Muscle layer of duodenum (tissue), 2 donors: ENCODE results near the gene OR3A1.
"Not testable (repeated sequence)": the region's sequence is repeated elsewhere in the genome, so short reads cannot be mapped to it uniquely, and the experiment has no call there.

Experiments used
- H3K27ac ChIP-seq: one replicate; pipeline ENCODE4 v1.7.0; 2013; ENCODE audit warnings: mild to moderate bottlenecking, low read length
- H3K27me3 ChIP-seq: one replicate; pipeline ENCODE4 v1.7.0; 2013; ENCODE audit warnings: low read depth, mild to moderate bottlenecking, control low read depth, low read length
- H3K36me3 ChIP-seq, 2 donors: one replicate each; pipeline ENCODE4 v1.7.0; 2013; ENCODE audit warnings: low read length in 2 of 2, control low read depth in 1 of 2, mild to moderate bottlenecking in 1 of 2; ENCODE audit not compliant: insufficient read depth in 2 of 2, control insufficient read depth in 1 of 2
- H3K4me1 ChIP-seq, 2 donors: one replicate each; pipeline ENCODE4 v1.7.0; 2013; ENCODE audit warnings: low read length in 2 of 2, mild to moderate bottlenecking in 2 of 2, control low read depth in 1 of 2, moderate library complexity in 1 of 2; ENCODE audit not compliant: insufficient read depth in 2 of 2, control insufficient read depth in 1 of 2
- H3K4me3 ChIP-seq, 2 donors: one replicate each; pipeline ENCODE4 v1.7.0; 2013; ENCODE audit warnings: low read length in 2 of 2, low read depth in 1 of 2, mild to moderate bottlenecking in 1 of 2
- H3K9me3 ChIP-seq, 2 donors: one replicate each; pipeline ENCODE4 v1.7.0; 2013; ENCODE audit warnings: low read length in 2 of 2, control low read depth in 1 of 2, mild to moderate bottlenecking in 1 of 2; ENCODE audit not compliant: control insufficient read depth in 1 of 2
- donor health status: healthy.

Gene OR3A1, protein sequence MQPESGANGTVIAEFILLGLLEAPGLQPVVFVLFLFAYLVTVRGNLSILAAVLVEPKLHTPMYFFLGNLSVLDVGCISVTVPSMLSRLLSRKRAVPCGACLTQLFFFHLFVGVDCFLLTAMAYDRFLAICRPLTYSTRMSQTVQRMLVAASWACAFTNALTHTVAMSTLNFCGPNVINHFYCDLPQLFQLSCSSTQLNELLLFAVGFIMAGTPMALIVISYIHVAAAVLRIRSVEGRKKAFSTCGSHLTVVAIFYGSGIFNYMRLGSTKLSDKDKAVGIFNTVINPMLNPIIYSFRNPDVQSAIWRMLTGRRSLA

DNA sequence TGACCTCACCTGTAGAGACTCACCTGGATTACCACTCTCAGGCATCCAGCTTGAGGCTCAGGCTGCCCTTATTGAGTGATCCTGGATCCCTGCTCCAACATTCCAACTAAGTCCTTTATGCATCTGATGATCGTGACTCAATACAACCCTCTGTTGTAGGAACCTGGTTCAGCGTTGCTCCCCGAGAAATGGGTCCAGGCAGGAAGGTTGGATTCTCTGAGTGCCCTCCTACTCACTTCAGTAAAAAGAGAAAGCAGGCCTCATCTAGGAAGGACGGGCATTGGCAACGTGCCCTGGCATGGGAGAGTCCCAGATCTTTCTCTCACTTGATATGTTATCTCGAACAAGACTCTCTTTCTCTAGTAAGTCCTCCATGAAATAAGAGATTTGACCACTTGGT is at the start of gene OR3A1:
TSS of gene OR3A1 (minus strand) at position 101 of the 400 bp plus-strand sequence. CDS start 5,778 bp downstream, outside the sequence.
- Histone ChIP-seq H3K9me3 (peaks cover 0 to 4% of the 10 kb centered on the region in 2 donors), H3K4me3 (no peak within 1 kb of the TSS), H3K4me1 (no peaks in the 10 kb centered on the region), H3K36me3 (no peaks in the 10 kb centered on the region), H3K27me3 (no peaks in the 10 kb centered on the region), H3K27ac (no peak within 1 kb of the TSS)

DNA sequence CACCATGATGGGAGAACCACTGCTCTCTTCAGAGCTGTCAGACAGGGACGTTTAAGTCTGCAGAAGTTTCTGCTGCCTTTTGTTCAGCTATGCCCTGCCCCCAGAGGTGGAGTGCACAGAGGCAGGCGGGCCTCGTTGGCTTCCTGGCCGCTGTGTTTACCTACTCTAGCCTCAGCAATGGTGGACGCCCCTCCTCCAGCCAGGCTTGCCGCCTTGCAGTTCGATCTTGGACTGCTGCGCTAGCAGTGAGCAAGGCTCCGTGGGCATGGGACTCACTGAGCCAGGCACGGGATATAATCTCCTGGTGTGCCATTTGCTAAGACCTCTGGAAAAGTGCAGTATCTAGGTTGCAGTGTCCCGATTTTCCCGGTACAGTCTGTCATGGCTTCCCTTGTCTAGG is 44.6 kb upstream of the OR3A1 start:
- not testable (repeated sequence) for H3K4me1 ChIP-seq, H3K27me3 ChIP-seq, H3K36me3 ChIP-seq, H3K9me3 ChIP-seq, H3K4me3 ChIP-seq, H3K27ac ChIP-seq

DNA sequence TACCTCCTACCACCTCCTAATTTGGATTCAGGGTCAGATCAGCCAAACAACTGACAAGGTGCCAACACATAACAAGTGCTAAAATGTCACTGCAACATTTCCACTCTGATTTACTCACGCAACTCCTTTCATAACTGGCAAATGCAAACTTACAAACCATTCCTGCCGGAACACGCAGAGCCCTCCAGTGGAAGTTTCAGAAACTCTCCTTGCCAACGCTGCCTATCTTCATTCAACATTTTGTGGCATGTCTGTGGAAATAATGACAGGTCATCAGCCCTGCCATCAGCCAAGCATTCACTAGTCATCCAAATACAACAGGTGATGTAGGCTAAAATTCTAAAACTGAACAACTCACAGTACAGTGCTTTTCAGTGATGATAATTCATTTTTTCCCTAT is 37.7 kb upstream of the OR3A1 start:
- no peak overlapping the region for H3K4me3 ChIP-seq
- no peaks in the 10 kb centered on the region for H3K27me3 ChIP-seq

DNA sequence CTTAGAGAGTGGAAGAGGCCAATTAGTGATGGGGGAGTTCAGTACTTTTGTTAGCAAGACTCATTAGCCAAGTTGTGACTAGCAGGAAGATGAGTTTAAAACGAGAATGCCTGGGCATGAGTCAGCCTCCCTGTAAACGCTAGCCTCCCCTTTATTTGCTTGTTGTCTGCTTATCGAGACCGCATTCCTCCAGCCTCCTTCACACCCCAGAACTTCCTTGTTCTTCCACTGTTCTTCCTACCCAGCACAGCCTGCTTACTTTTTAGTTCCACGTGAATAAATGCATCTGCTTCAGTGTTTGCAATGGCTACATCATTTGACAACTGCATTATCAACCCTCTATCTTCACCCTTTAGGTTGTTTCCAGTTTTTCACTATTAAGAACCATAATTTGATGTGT is 20.2 kb upstream of the OR3A1 start:
- Histone ChIP-seq H3K27me3 (no peaks in the 10 kb centered on the region), H3K9me3 (no peaks in the 10 kb centered on the region), H3K4me3 (no peak overlapping the region), H3K4me1 (no peaks in the 10 kb centered on the region), H3K27ac (no peak overlapping the region), H3K36me3 (no peaks in the 10 kb centered on the region)

More for the DNA sequence above, 37.7 kb upstream of the OR3A1 start:
- Histone ChIP-seq H3K9me3 (no peaks in the 10 kb centered on the region), H3K27ac (no peak overlapping the region), H3K4me1 (no peaks in the 10 kb centered on the region), H3K36me3 (no peaks in the 10 kb centered on the region)

DNA sequence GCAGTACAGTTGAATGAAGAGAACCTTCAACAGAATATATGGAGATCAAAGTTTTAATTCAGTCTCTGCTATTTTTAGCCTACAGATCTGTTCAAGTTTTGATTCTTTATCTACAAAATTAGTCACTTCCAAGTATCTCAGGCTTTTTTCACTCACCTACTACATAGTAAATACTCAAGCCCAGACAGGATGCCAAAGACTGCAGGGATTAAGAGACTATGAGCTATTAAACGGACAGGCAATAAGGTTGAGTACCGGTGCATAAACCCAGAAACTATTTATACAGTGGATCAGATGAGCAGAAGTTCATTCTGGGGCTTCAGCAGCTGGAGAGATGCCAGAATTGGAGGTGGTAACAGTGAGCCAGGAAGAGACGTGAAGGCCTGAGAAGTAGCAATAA is 18.7 kb upstream of the OR3A1 start:
- Histone ChIP-seq H3K36me3 (no peaks in the 10 kb centered on the region), H3K27me3 (no peaks in the 10 kb centered on the region), H3K4me1 (no peaks in the 10 kb centered on the region), H3K4me3 (no peak overlapping the region), H3K27ac (no peak overlapping the region), H3K9me3 (no peaks in the 10 kb centered on the region)

DNA sequence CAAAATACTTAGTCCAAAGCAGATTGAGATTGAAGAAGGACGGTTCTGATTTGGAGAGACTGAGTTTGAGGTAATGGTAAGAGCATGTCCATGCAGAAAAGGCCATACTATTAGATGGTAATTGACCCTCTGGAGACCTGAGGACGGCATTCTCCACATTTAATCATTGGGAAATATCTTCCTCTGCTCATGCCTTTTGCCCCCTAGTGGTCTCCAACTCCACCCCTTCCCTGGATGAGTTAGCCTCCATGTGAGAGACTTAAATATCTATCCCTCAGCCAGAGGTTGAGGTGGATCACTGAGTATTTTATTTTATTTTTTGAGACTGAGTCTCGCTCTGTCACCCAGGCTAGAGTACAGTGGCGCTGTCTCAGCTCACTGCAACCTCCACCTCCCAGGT is 10.4 kb upstream of the OR3A1 start:
- no peaks in the 10 kb centered on the region for H3K36me3 ChIP-seq
- no peaks in the 10 kb centered on the region for H3K27me3 ChIP-seq
- no peaks in the 10 kb centered on the region for H3K9me3 ChIP-seq

DNA sequence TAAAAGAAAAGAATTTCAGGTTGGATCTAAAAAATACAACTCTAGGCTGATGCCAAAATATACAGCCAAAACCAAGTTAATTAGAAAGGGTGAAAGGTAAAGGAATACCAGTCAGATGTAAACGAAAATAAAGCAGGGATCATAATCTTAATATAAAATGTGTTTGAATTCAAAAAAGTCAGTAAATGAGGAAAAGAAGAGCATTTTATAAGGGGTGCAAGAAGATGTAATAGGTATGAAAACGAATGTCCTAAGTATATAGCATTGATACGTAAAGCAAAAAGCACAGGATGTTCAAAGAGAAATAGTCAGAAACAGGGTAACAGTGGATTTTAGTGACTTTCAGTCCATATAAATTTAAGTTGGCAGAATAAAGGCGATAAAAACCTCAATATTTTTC is 2.5 kb downstream of the OR3A1 start:
- Histone ChIP-seq H3K4me1 (no peaks in the 10 kb centered on the region), H3K4me3 (no peak overlapping the region), H3K36me3 (no peaks in the 10 kb centered on the region), H3K9me3 (no peaks in the 10 kb centered on the region), H3K27me3 (no peaks in the 10 kb centered on the region), H3K27ac (no peak overlapping the region)

More for the DNA sequence above, 10.4 kb upstream of the OR3A1 start:
- H3K27ac ChIP-seq: no peak overlapping the region
- no peak overlapping the region for H3K4me3 ChIP-seq
- no peaks in the 10 kb centered on the region for H3K4me1 ChIP-seq

DNA sequence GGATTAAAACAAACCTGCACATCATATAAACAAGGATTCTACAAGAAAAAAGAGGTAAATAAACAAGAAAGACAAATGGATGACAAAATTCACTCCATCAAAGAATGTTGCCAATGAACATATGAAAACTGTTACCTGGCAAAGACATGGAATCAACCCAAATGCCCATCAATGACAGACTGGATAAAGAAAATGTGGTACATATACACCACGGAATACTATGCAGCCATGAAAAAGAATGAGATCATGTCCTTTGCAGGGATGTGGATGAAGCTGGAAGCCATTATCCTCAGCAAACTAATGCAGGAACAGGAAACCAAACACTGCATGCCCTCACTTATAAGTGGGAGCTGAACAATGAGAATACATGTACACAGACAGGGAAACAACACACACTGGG is 4.6 kb downstream of the OR3A1 start:
- H3K27ac ChIP-seq, H3K9me3 ChIP-seq, H3K27me3 ChIP-seq, H3K4me1 ChIP-seq, H3K36me3 ChIP-seq, H3K4me3 ChIP-seq: not testable (repeated sequence)

DNA sequence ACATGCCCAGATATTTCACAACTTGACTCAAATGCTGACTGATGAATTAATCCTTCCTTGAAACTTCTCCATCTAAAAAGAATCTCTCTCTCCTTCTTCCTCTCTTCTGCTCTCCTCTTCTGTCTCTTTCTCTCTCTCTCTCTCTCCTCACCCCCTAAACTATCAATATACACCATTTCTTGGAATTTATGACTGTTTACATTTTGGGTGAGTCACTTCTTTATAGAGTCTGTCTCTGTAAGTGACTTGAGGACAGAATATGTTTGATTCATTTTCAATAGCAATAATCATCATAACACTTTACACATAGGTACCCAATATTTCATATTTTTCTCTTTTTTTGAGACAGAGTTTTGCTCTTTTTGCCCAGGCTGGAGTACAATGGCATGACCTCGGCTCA is 15.3 kb downstream of the OR3A1 start:
- Histone ChIP-seq H3K9me3 (peaks cover 0 to 3% of the 10 kb centered on the region in 2 donors), H3K27me3 (no peaks in the 10 kb centered on the region), H3K4me3 (no peak overlapping the region), H3K27ac (no peak overlapping the region), H3K36me3 (no peaks in the 10 kb centered on the region), H3K4me1 (no peaks in the 10 kb centered on the region)

DNA sequence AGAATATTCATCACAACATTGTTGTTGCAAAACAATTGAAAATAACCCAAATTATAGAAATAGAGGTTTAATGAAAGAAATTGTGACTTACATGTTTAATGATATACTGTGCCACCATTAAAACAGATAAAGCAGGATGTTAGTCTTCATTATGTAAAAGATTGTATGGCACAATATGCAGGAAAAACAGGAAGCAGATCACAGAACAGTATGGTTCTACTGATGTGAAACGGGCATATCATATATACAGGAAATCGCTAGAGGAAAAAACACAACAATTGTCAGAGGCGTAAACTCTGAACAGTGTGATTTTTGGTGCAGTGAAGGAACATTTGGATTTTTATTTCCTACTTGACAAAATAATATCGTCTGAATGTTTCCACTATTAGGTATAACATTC is 22.0 kb downstream of the OR3A1 start:
- Histone ChIP-seq H3K27ac (no peak overlapping the region), H3K36me3 (no peaks in the 10 kb centered on the region), H3K27me3 (no peaks in the 10 kb centered on the region), H3K9me3 (peaks cover 0 to 8% of the 10 kb centered on the region in 2 donors), H3K4me3 (no peak overlapping the region), H3K4me1 (no peaks in the 10 kb centered on the region)

DNA sequence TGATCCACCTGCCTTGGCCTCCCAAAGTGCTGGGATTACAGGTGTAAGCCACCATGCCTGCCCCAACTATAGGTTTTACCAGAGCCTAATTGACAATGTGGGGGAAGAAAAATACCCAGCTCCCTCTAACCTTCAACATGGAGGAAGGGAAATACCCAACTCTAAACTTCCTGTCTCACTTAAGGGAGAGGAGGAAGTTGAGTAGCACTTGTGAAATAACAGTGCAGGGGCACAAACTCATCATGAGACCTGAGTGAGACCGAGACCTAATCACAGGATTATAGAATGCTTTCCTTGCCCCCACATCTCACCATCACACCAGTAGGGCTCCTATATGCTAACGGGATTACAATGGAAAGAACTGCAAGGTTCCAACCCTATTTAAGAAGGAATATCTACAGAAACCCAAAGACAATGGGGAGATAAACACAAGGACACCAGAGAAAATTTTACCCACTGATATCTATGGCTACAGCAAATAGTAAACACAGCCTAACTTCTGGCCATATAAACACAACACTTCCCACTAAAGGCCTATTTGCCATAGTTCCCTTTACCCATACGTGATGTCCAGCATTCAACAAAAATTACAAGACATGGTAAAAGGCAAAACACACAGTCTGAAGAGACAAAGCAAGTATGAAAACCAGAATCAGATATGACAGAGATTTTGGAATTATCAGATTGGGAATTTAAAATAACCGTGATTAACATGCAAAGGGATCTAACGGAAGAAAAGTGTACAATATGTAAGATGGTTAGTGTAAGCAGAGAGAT is 26.9 kb downstream of the OR3A1 start:
- peaks cover 0 to 10% of the 10 kb centered on the region in 2 donors for H3K9me3 ChIP-seq
- H3K4me1 ChIP-seq: no peaks in the 10 kb centered on the region
- no peaks in the 10 kb centered on the region for H3K36me3 ChIP-seq
- no peak overlapping the region for H3K4me3 ChIP-seq
- H3K27me3 ChIP-seq: no peaks in the 10 kb centered on the region
- H3K27ac ChIP-seq: no peak overlapping the region
